Measurements from ENCODE around the gene FGFR1OP2. TPM values are rescaled to one million over a fixed set of nuclear protein-coding genes. Genes with fewer than 3 reads are reported as not detected.

The FGFR1OP2 gene
- total and polyA plus RNA-seq, 8 donors = 12.3 to 94.2 (median 30.8) TPM

- Histone ChIP-seq H3K36me3 (peaks cover 15 to 90% (median 89%) of the 10 kb centered on the region in 4 donors), H3K4me1 (peaks cover 0 to 6% (median 0%) of the 10 kb centered on the region in 4 donors), H3K4me3 (no peak overlapping the region), H3K27me3 (no peaks in the 10 kb centered on the region), H3K9me3 (no peaks in the 10 kb centered on the region), H3K27ac (no peak overlapping the region)
- TF ChIP-seq EP300 (IDR thresholded peaks at IDR 0.05) = no peak
- TF ChIP-seq POLR2AphosphoS5 (IDR thresholded peaks at IDR 0.05) = no peak
- TF ChIP-seq POLR2A (IDR thresholded peaks at IDR 0.05) = no peak
- TF ChIP-seq, protein P1, sequence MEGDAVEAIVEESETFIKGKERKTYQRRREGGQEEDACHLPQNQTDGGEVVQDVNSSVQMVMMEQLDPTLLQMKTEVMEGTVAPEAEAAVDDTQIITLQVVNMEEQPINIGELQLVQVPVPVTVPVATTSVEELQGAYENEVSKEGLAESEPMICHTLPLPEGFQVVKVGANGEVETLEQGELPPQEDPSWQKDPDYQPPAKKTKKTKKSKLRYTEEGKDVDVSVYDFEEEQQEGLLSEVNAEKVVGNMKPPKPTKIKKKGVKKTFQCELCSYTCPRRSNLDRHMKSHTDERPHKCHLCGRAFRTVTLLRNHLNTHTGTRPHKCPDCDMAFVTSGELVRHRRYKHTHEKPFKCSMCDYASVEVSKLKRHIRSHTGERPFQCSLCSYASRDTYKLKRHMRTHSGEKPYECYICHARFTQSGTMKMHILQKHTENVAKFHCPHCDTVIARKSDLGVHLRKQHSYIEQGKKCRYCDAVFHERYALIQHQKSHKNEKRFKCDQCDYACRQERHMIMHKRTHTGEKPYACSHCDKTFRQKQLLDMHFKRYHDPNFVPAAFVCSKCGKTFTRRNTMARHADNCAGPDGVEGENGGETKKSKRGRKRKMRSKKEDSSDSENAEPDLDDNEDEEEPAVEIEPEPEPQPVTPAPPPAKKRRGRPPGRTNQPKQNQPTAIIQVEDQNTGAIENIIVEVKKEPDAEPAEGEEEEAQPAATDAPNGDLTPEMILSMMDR (IDR thresholded peaks at IDR 0.05) = no peak
- intact Hi-C loops (cut with DNase I; ENCODE audit: low total_unique reads) = no loop called here
- DNase-seq = no peak
- 92 to 98% (median 95%) methylated on average over 1 of the region's 1 CpG for WGBS, 5 donors
Observed at GRCh38 chr12:26994109-26994508, 55.8 kb downstream of the FGFR1OP2 start.

GRCh38 chr12:26995706-26996105, 57.4 kb downstream of the FGFR1OP2 start:
- no peaks in the 10 kb centered on the region for H3K27me3 ChIP-seq
- no peak for TF ChIP-seq EP300 (IDR thresholded peaks at IDR 0.05)
- no peak for TF ChIP-seq POLR2A (IDR thresholded peaks at IDR 0.05)
- TF ChIP-seq, protein P1 (IDR thresholded peaks at IDR 0.05) = no peak
- TF ChIP-seq POLR2AphosphoS5 (IDR thresholded peaks at IDR 0.05) = no peak
- peaks cover 12 to 89% (median 82%) of the 10 kb centered on the region in 4 donors for H3K36me3 ChIP-seq
- intact Hi-C loops (cut with DNase I; ENCODE audit: low total_unique reads) = no loop called here
- no peak overlapping the region for H3K27ac ChIP-seq
- no peak overlapping the region for H3K4me3 ChIP-seq
- H3K9me3 ChIP-seq = no peaks in the 10 kb centered on the region
- 59 to 92% (median 87%) methylated on average over 2 of the region's 2 CpGs for WGBS, 5 donors
- DNase-seq = no peak
- H3K4me1 ChIP-seq = peaks cover 0 to 6% (median 0%) of the 10 kb centered on the region in 4 donors

DNA sequence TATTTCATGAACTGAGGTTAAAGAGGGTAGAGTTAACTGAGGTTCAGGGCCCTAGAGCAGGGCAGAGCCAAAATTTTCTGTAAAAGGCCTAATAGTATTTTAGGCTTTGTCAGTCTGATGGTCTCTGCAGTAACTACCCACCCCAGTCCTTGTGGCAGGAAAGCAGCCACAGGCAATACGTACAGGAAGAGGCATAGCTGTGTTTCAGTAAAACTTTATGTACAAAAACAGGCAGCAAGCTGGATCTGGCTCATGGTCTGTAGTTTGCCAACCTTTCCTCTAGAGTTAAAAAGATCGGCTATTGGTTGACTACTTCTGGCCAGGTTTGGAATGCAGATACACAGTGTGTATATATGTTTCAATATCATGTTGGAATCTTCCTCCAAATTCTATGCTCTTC, 58.7 kb downstream of the FGFR1OP2 start:
- H3K36me3 ChIP-seq = peaks cover 12 to 84% (median 79%) of the 10 kb centered on the region in 4 donors
- intact Hi-C loops (cut with DNase I; ENCODE audit: low total_unique reads) = no loop called here
- H3K27me3 ChIP-seq = no peaks in the 10 kb centered on the region
- no peak for DNase-seq
- no peak overlapping the region for H3K4me3 ChIP-seq
- no peak for TF ChIP-seq EP300 (IDR thresholded peaks at IDR 0.05)
- TF ChIP-seq POLR2AphosphoS5 (IDR thresholded peaks at IDR 0.05) = no peak
- no peak for TF ChIP-seq POLR2A (IDR thresholded peaks at IDR 0.05)
- TF ChIP-seq, protein P1 (IDR thresholded peaks at IDR 0.05) = no peak
- H3K4me1 ChIP-seq = peaks cover 0 to 16% (median 0%) of the 10 kb centered on the region in 4 donors
- no peak overlapping the region for H3K27ac ChIP-seq
- no peaks in the 10 kb centered on the region for H3K9me3 ChIP-seq
- WGBS, 5 donors = 75 to 84% (median 81%) methylated on average over 2 of the region's 2 CpGs

GRCh38 chr12:27000961-27001360, 62.7 kb downstream of the FGFR1OP2 start:
- H3K4me3 ChIP-seq = no peak overlapping the region
- H3K4me1 ChIP-seq = peaks cover 0 to 22% (median 6%) of the 10 kb centered on the region in 4 donors
- no peaks in the 10 kb centered on the region for H3K27me3 ChIP-seq
- H3K36me3 ChIP-seq = peaks cover 4 to 44% (median 43%) of the 10 kb centered on the region in 4 donors
- intact Hi-C loops (cut with DNase I; ENCODE audit: low total_unique reads) = loop anchor here (10.0 kb wide), 1 partner anchor 56 kb away; no protein-coding TSS in a partner anchor
- no peak for TF ChIP-seq EP300 (IDR thresholded peaks at IDR 0.05)
- TF ChIP-seq POLR2AphosphoS5 (IDR thresholded peaks at IDR 0.05) = no peak
- TF ChIP-seq, protein P1 (IDR thresholded peaks at IDR 0.05) = no peak
- TF ChIP-seq POLR2A (IDR thresholded peaks at IDR 0.05) = no peak
- no peak overlapping the region for H3K27ac ChIP-seq
- no peak for DNase-seq
- 57 to 73% (median 68%) methylated on average over 1 of the region's 1 CpG for WGBS, 5 donors
- no peaks in the 10 kb centered on the region for H3K9me3 ChIP-seq

Data from stomach (tissue), 9 donors.